Measurements from ENCODE around the gene RET.
A peak's percentile ranks its signal among the peaks of the same experiment; 100 is the strongest.
"Not testable (repeated sequence)": the region's sequence is repeated elsewhere in the genome, so short reads cannot be mapped to it uniquely, and the experiment has no call there.

The RET gene

DNA sequence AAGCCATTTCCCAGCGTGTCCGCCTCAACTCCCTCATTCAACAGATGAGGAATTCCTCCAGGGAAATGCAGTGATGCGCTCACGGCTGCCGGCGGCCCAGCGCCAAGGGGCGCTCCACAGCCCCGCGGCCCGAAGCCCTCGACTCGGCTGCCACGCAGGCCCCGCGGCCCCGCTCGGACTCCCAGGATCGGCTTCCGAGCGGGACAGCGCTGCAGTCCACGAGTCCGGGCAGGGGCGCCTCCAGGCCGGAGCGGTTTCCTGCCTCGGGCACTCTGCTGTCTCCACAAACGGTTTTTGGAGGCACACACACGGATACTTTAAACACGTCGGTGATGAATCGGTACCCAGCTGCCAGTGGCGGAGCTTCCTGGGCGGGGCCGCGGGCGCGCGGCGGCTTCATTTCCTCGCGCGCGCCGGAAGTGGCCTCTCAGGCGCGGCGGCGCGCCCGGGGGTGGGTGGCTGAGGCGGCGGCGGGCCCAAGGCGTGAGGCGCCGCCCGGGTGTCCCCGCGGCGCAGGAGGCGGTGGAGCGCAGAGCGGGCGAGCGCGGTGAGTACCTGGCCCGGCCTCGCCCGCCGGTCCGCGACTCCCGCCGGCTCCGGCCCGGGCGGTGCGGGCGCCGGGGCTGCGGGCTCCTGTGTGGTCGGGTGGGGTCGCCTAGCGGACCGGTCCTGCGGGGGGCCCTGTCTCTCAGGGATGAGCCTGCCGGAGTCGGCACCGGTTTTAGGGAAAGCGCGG is 61.3 kb downstream of the RET start, which contains the start of gene CSGALNACT2:
Gene CSGALNACT2, plus strand, starts transcription at position 425 of the 736 bp plus-strand sequence. CDS start 16,705 bp downstream, outside the sequence.
- DNase-seq: peak; percentile 85

DNA sequence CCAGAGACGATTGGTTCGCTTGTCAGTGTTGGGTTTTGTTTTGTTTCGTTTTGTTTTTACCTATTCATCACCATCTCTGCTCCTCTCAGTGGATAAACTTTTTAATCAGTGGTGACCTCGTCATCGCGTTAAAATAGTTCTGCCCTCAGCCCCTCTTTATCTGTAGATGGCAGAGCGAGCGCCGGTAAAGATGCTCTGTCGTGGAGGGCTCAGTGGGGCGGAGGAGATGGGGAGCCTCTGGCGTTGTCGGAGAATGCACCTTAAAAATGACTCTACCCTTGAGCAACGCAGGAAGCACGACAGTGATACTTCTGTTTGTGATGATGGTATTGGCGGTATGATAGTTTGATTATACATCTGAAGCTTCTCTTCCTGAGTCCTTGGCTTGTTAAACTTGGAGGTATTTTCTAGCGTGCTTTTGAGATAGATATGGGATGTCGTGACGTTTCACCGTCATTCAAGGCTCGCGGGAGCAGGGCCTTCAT is 61.9 kb downstream of the RET start:
- DNase-seq: peak; percentile 57

DNA sequence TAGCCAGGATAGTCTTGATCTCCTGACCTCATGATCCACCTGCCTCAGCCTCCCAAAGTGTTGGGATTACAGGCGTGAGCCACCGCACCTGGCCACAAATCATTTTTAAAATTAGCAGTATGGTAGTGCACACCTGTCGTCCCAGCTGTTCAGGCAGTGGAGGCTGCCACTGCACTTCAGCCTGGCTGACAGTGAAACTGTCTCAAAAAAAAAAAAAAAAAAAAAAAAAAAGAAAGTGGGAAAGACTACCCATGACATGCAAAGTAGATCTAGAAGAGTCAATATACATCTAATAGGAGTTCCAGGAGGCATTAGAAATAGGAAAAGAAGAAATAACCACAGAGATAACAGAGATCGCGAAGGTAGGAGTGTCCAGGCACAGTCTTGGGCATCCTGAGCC is 64.6 kb downstream of the RET start:
- DNase-seq: no peak

DNA sequence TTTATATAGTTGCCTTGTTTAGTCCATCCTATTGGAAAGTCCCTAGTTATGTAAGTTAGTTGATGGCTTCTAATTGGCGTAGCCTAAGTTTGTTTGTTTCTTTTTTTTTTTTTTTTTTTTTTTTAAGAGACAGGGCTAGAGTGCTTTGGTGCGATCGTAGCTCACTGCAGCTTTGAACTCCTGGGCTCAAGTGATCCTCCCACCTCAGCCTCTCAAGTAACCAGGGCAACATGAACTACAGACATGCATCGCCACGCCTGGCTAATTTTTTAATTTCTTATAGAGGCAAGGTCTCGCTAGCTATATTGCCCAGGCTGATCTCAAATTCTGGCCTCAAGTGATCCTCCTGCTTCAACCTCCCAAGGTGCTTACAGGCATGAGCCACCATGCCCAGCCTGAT is 68.4 kb downstream of the RET start:
- no peak for DNase-seq

DNA sequence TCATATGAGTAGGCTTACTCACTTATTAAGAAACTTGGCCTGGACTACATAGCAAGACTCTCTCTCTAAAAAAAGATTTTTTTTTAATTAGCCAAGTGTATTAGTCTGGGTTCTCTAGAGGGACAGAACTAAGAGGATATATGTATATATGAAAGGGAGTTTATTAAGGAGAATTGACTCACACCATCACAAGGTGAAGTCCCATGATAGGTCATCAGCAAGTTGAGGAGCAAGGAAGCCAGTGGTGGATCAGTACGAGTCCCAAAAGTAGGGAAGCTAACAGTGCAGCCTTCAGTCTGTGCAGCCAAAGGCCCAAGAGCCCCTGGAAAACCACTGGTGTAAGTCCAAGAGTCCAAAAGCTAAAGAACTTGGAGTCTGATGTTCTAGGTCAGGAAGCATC is 69.1 kb downstream of the RET start:
- DNase-seq: not testable (repeated sequence)

DNA sequence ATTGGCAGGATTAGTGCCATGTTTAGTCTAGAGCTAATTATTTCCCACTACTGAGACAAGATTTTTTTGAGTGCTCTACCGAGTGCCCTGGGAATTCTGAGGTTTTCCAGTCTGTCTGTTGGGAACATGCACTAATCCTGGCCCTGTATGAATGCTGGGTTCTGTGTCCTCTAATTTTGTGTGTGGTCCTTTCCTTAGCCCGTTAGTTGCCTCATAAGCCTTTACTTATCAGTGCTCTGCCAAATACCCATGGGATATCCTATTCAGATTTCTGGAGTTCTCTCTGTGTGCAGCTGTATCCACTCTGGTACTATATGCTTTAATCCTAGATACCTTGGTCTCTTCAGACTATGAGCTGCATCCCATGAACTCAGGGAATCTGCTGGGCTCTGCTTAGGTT is 74.5 kb downstream of the RET start:
- no peak for DNase-seq

DNA sequence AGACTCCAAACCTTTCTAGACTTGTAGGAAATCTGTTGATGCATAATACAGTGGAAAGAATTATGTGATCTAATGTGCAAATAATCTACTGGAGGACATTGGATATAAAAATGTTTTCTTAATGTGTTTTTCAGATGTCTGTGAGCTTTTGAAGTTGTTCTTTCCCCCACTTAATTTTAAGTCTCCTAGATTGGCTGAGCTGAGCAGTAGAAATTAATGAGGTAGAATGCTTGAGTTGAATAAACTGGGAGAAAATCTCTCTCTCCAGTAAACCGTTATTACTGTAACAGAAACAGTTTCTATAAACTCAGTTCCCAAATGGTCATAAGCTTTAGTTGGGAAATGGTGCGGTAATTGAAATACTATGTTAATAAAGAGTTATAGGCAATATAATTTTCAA is 77.0 kb downstream of the RET start:
- DNase-seq: no peak

DNA sequence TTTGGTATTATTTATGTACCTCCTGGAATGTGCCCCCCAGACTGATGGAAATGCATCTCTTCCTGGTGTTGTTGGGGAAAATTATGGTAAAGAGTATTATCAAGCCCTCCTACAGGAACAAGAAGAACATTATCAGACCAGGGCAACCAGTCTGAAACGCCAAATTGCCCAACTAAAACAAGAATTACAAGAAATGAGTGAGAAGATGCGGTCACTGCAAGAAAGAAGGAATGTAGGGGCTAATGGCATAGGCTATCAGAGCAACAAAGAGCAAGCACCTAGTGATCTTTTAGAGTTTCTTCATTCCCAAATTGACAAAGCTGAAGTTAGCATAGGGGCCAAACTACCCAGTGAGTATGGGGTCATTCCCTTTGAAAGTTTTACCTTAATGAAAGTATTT is 78.4 kb downstream of the RET start:
- no peak for DNase-seq

DNA sequence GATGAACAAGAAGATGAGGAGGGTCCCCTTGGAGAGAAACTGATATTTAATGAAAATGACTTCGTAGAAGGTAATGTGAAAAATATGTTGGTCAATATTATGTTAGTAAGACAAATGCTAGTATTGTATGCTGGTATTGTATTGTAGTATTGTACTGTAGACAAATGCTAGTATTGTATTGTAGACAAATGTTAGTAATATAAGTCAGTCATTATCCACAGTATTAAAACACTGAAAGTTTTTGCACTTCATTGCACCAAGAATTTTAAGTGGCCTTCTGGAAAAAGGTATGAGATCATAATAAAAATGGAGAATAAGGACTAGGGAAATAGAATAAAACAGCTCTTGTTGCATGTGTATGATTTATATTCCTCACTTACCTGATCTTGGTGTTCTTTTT is 78.9 kb downstream of the RET start:
- no peak for DNase-seq

DNA sequence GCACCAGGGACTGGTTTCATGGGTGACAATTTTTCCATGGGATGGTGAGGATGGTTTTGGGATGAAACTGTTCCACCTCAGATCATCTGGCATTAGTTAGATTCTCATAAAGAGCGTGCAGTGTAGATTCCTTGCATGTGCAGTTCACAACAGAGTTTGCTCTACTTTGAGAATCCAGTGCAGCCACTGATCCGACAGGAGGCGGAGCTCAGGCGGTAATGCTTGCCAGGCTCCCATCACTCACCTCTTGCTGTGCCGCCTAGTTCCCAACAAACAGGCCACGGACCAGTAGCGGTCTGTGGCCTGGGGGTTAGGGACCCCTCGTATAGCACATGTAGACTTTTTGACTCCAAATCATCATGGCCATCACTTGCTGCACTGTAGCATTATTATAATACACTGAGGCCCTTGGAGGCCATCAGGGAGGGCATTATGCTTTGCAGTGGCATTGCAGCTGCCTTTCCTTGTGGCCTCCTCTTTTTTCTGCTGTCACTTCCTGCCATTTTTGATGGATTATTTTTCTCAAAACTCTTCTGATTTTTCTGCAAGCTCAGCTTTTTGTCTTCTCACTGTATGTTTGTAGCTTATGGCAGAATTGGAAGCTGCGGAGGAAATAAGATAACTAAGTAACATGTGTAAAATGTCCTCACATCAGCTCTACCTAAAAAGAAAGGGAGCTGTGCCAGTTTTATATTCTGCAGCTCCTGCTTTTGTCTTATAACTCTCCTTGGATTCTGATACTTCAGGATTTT is 79.9 kb downstream of the RET start:
- no peak for DNase-seq

DNA sequence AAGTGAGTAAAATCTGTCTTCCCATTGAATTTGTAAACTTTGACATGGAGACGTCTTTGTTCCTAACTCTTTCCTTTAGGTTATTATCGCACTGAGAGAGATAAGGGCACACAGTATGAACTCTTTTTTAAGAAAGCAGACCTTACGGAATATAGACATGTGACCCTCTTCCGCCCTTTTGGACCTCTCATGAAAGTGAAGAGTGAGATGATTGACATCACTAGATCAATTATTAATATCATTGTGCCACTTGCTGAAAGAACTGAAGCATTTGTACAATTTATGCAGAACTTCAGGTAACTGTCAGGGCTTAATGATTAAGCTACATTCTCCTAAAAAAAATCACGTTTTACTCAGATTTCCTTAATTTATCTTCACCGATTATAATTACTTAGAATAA is 81.8 kb downstream of the RET start:
- DNase-seq: no peak

DNA sequence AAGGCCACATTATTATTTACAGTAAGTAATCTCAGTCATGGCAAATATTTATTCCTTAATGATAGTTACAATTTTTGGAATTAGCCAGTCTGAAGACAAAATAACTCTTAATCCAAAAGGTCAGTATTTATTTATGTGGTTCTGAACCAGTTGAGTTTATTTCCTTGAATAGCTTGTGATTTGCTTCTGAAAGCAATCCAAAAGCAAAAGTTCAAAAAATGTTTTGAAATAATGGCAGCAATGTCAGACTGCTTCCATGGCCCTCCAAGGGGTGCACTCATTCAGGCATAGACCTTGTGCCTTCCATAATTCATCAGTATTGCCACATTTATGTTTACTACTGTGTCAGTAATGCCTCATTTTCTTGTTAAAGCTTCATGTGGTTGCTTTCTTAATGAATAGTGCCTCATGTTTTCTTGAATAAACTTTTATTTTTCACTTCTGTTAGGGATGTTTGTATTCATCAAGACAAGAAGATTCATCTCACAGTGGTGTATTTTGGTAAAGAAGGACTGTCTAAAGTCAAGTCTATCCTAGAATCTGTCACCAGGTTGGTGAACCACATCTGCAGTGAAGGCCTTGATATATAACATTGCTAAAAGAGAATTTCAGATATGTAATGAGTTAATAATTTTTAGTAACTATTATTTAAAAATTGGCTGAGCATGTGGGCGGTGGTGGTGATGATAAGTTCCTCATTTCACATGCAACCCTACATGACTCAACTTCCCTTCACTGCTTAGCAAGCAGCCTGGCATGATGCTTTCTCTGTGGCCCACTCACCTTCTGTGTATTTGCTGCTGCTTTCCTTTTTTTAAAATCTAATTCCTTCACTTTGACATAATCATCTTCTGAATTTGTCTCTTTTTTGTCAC is 83.4 kb downstream of the RET start:
- DNase-seq: no peak

DNA sequence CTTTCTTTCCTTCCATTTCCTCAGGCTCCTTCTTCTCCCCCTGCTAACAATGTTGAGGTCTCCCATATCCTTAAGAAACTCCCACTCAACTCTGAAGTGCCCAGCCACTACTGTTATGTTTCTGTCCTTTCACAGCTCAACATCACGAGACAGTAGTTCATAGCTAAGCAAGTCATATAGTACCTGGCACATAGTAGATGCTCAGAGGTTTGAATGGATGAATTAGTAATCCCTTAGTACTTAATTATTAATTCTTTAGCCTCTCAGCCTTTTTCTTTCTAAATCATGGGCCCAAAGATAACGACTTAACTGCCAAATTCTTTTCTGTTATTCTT is 84.0 kb downstream of the RET start:
- no peak for DNase-seq

DNA sequence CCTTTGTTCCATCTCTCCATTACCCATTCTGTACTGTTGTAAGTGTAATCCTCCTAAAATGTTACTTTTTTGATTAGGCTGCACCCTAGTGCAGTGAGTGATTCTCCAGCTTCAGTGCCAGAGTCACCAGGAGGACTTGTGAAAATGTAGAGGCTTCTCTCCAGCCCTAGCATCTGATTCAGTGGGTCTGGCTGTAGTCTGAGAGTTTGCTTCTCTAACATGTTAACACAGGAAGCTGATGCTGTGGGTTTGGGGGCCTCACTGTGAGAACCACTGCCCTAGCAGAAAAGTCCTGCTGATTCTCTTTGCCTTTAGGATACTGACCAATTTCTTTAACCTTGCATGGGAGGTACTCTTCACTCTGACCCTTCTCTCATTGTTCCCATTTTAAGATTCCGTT is 85.7 kb downstream of the RET start:
- no peak for DNase-seq

DNA sequence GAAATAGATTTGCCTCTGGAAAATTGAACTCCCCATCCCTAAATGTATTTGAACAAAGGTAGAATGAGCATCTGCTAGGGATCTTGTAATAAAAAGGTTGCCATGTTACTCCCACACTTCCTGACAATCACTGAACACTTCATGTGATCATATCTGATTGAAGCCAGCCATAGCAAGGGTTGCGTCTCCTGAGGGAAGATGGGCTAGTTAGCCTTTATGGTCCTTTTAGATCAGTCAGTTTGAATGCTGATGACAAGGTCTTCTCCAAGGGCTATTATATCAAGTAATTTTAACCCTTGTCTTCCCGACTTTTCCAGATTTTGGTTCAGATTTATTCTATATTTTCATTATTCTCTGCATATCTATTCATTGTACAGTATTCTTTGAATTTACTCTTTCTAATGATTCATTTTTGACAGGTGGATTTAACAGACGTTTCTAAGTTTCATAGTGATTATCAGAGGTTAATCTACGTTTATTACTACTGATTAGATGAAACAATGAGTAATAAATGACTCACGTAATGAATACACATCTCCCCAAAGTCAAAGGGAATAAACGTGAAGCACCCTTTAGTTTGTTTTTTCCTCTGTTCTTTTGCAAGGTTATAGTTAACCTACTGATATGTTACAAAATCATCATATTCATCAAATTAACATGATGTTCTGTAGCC is 89.5 kb downstream of the RET start:
- no peak for DNase-seq

DNA sequence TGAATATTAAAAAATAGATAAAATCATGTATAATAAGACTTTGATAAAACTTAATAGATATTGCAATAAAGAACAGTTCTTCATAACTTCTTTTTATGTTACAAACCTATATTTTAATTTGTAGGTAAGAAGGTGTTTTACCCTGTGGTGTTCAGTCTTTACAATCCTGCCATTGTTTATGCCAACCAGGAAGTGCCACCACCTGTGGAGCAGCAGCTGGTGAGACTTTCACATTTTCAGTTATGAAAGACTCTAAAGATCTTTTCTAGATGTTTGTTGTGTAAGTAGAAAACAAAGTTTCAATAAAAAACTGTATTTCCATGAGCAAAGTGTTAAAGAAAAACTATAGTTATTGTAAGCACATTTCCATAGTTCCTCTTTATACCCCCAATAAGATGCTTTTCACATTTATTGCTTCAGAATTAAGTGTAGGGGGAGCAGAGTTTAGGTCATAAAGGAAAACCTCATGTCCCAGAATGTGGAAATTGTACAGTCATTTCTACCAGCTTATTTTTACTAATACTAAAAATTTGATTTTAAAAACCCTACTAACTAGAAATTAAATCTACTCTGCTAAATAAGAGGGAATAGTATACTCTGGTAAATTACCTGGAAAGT is 90.1 kb downstream of the RET start:
- DNase-seq: no peak

DNA sequence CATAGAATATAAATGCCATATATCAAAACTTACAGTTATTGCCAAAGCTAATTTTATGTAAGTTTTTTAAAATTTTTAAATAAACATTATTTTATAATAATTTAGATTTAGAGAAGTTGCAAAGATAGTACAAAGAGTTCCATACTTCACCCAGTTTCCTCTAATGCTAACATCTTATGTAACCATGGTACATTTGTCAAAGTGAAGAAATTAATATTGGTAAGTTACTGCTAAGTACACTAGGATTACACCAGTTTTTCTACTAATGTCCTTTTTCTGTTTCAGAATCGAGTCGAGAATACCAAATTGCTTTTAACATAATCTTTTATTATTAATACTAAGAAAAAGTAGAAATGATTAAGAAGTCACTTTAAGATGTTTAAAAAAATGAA is 90.6 kb downstream of the RET start:
- DNase-seq: no peak

DNA sequence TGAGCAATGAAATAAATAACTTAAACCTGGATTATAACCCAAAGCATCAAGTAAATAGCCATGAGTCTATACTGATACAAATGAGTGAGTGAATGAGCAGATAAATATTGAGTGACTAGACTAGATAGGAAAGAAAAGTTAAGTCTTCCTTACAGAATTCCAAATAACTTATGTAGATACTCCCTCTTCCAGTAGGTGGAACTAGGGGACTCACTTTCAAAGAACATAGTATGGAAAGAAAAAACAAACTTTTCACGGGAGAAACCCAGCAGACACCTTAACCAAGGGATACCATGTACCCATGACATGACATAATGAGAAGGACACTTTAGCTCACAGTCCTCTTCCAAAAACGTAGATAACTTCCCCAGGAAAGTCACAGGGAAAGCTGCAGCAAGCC is 93.6 kb downstream of the RET start:
- DNase-seq: no peak

DNA sequence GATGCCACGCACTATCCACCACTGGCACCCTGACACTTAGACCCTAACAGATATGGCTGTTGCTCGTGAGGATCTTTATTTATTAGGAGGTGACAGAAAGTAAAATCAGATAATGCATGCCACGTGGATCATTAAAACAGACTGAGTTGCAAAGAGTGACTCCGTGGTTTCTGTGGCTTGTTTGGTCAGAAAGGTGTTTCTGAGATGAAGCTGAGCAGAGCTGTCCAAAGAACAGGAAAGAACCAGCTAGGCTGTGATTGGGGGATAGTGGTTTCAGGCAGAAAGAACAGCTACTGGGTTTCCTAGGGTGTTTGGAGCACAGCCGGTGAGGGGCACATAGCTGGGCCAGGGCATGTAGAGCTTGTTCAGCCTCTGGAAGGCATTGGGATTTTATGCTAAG is 95.8 kb downstream of the RET start:
- no peak for DNase-seq

DNA sequence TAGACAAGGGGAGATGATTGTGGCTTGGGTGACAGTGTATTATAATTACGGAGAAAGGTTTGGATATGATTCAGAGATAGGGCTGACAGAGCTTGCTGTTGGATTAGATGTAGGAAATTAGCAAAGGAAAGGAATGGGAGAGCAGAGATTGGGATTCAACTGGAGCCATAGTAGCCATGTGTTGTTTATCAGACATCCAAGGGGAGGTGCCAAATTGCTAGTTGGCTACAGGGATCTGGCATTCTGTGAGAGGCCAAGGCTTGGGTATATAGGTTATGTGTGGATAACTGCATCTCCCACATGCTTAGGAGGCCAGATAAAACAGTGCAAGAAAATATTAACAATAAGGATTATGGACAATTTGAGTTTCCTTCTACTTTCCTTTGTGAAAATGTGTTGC is 96.3 kb downstream of the RET start:
- DNase-seq: no peak

DNA sequence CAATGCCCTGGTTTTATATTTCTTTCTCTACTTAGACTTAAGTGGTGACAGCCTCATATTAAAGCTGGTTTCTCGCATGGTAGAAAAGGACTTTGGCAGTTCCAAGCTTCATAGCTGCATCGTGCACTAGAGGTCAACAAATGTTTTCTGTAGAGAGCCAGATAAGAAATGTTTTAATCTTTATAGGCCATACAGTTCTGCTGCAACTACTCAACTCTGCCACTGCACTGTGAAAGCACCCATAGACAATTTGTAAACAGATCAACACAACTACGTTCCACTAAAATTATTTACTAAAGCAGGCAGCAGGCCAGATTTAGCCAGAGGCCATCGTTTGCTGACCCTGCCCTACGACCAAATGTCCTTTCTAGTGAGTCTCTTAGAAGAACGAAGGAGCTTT is 98.1 kb downstream of the RET start:
- DNase-seq: no peak

DNA sequence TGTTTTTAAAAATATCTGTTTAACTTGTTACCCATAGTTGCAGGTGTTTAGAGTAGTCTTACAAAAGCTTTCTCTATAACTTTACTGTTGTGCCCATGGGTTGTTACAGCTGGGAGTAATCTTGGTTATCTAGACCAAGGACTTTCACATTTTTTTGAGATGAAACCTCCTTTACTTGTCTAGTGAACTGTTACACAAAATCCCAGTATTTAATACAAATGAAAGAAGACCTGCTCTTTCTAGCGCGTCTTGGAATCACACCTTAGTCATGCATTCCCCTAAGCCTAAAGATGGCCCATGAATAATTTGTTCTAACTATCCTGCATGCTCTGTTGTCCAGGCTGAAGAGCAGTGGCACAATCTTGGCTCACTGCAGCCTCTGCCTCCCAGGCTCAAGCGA is 99.4 kb downstream of the RET start:
- no peak for DNase-seq

DNA sequence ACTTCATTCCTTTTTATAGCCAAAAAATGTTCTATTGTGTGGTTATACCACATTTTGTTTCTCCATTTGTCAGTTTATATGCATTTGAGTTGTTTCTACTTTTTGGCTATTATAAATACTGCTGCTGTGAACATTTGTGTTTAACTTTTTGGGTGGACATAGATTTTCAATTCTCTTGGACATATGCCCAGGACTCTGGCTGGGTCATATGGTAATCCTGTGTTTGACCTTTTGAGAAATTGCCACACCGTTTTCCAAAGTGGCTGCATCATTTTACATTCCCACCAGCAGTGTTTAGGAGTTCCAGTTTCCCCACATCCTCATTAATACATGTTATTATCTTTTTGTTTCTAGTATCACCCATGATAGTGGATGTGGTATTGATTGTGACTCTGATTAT is 100.7 kb downstream of the RET start:
- DNase-seq: no peak
